WERI-Rb-1 (cell line): ENCODE measurements around the gene KCNC3.

Experiments used
- DNase-seq: peaks from one replicate; pipeline ENCODE4 v3.0.0-alpha.2; 2020
- H3K27ac ChIP-seq: fragments of 250-450 bp; sonication (Bioruptor Pico); 2 replicates; pipeline ENCODE4 v1.5.1; 2020; ENCODE audit warnings: mild to moderate bottlenecking, moderate library complexity
- H3K27me3 ChIP-seq: fragments of 250-450 bp; sonication (Bioruptor Pico); 2 replicates; pipeline ENCODE4 v1.5.1; 2021; ENCODE audit warnings: mild to moderate bottlenecking, low read depth, moderate library complexity; ENCODE audit not compliant: insufficient read depth, severe bottlenecking
- H3K36me3 ChIP-seq: fragments of 250-450 bp; sonication (Bioruptor Pico); 2 replicates; pipeline ENCODE4 v1.5.1; 2020; ENCODE audit warnings: mild to moderate bottlenecking, moderate library complexity
- H3K4me3 ChIP-seq: 2 replicates; pipeline ENCODE4 v1.5.1; 2011; ENCODE audit warnings: low read depth, mild to moderate bottlenecking, control low read depth, low read length
- H3K9me3 ChIP-seq: fragments of 250-450 bp; sonication (Bioruptor Pico); 2 replicates; pipeline ENCODE4 v1.5.1; 2021; ENCODE audit warnings: mild to moderate bottlenecking, moderate library complexity; ENCODE audit not compliant: severe bottlenecking
- CTCF ChIP-seq: IDR thresholded peaks from 2 replicates; pipeline ENCODE4 v1.5.1; 2011; ENCODE audit warnings: low read depth, mild to moderate bottlenecking, control low read depth, inconsistent platforms, low read length

KCNC3 gene

DNA sequence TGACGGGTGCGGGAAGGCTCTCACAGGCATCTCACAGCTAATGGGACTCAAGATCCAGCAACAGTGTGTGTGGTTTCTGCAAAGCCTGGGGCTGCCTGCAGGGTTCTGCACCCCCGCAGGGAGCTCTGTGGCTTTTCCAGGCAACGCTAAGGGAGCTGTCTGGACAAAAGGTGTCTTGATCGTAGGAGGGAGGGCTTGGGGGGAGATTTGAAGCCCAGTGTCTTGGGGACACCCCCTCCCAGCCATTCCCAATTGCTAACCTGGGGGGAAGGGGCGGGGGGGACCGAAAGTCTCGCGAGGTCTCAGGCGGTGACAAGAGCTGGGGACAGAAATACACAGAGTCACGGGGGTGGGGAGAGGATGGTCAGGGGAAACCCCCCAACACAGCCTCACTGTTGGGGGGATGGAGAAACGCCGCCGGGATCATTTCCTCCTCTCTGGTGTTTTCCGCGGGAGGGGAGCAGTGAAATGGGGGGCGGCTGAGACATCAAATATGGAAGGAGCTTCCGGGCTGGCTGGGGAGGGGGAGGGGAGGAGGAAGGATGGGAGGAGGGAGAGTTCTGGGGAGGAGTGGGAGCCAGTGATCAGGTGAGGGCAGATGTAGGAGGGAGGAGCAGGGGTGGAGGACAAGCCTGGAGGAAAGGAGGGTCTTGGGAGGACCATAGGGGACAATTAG is 13.3 kb downstream of the KCNC3 start:
- H3K9me3 ChIP-seq = no peaks in the 10 kb centered on the region
- no peaks in the 10 kb centered on the region; the same call in 1 of the 2 replicates for H3K36me3 ChIP-seq
- H3K27ac ChIP-seq = 0 out of 2 replicates have a peak overlapping the region, but pooled peaks have one; percentile 36
- H3K27me3 ChIP-seq = peaks cover 30% of the 10 kb centered on the region
- DNase-seq = peak; percentile 65
- no peak for TF ChIP-seq CTCF
- H3K4me3 ChIP-seq = peak overlapping the region; percentile 59

- H3K36me3 ChIP-seq = no peaks in the 10 kb centered on the region; the same call in 1 of the 2 replicates
- no peak for TF ChIP-seq CTCF
- DNase-seq = no peak
- H3K27me3 ChIP-seq = peaks cover 39% of the 10 kb centered on the region
- H3K4me3 ChIP-seq = peak overlapping the region; percentile 14
- H3K27ac ChIP-seq = no peak overlapping the region
- no peaks in the 10 kb centered on the region for H3K9me3 ChIP-seq
Measured at GRCh38 chr19:50314724-50315708, 14.2 kb downstream of the KCNC3 start.

DNA sequence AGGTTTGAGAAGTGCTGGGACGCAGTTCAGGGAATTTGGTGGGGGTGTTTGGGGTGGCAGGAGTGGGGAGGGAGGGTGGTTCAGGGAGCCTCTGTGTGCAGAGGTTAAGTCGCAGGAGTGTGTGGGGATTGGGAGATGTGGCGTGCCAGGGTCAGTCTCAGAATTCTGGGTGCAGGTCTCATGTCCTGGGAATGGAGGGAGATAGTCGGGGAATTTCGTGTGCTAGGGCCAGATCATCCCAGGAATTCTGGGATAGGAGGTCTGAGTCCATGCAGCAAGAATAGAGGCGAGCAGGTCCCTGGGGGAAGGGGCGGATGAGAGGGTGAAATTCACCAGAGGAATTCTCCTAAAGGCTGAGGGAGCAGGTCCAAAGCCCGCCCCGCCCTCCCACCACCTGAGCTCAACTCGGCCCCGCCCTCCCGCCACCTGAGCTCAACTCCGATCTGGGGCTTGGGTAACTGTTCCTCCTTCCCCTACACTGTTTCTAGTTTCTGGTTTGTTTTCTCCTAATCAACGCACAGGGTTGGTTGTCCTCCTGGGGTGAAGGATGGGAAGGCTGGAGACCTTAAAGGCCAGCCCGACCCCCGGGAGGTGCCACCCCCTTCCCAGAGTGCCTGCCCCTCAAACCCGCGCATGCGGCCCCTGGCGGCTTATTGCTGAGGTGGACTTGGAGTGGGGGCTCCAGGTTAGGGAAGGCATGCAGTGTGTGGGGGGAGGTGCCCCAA is 15.2 kb downstream of the KCNC3 start:
- no peaks in the 10 kb centered on the region; the same call in 1 of the 2 replicates for H3K36me3 ChIP-seq
- H3K27me3 ChIP-seq = peaks cover 50% of the 10 kb centered on the region
- H3K4me3 ChIP-seq = no peak overlapping the region
- no peak overlapping the region for H3K27ac ChIP-seq
- no peaks in the 10 kb centered on the region for H3K9me3 ChIP-seq
- DNase-seq = no peak
- TF ChIP-seq CTCF = no peak

DNA sequence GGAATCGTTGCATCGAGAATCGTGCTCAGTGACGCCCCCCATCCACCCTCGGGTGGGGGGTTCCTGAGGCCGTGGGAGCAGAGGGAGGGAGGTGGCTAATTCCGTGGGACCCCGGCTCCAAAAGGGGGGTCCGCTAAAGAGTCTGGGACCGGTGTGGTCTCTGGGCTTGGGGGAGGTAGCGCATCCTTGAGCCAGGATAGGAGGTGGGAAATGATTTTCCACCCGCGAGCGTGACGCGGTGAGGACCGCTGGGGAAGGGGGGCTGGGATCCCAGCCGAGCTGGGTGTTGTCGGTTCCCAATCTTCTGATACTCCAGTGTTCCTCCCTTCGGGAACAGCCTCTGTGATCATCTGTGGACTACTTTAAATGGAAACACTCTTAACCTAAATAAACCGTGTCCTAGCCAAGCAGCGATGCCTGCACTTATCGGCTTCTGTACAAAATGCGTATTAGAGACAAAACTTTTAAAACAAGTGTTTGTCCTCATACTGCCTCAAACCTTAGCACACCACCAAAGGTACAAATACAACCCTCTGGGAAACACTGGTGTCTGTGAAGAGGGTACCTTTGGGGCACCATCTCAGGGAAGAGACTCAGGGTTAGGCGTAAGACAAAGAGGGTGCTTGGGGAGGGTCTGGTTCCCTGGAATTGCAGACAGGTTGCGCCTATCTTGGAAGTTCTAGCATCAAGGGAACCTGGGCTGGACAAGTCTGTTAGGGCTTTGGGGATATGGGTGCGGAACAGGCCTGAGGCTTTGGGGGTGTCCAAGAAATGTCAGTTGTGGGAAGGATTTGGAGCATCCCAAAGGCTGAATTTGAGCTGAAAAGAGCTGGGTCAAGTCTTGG is 16.0 kb downstream of the KCNC3 start:
- Histone ChIP-seq H3K4me3 (no peak overlapping the region), H3K9me3 (peaks cover 7% of the 10 kb centered on the region), H3K36me3 (no peaks in the 10 kb centered on the region), H3K27me3 (peaks cover 56% of the 10 kb centered on the region), H3K27ac (no peak overlapping the region)
- TF ChIP-seq CTCF = no peak
- DNase-seq = no peak
